Measurements from ENCODE around the gene CNTNAP2. TPM values are rescaled to one million over a fixed set of nuclear protein-coding genes. Genes with fewer than 3 reads are reported as not detected.

CNTNAP2 gene
- polyA plus RNA-seq, 4 donors: 0.54 to 10.1 (median 2.6) TPM

DNA sequence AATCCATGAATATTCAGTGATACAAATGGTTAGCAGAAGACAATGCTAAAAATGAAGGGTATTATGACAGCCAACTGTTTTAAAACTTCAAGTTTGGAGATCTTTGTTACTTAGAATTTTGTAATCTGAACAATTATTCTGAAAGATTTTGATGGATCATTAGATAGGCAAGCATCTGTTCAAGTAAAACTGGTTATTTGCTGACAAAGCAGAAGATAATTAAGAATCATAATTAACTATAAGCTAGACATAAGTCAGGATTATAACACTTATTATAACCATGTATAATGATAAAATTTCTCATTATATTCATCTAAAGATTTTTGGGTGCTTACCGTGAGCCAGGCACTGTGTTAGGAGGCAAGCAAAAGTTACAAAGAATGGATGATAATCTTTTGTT is 1145.1 kb downstream of the CNTNAP2 start:
- no peak overlapping the region for H3K4me3 ChIP-seq (ENCODE audit: low read depth in 1 of 3, low read length in 3 of 3)
- H3K27ac ChIP-seq (ENCODE audit: low read depth in 1 of 3, low read length in 2 of 3): no peak overlapping the region
- H3K9me3 ChIP-seq (ENCODE audit: control insufficient read depth in 2 of 2, insufficient read depth in 1 of 2, low read depth in 1 of 2, low read length in 1 of 2): no peaks in the 10 kb centered on the region
- 94 to 100% (median 96%) methylated on average over 1 of the region's 1 CpG for WGBS, 3 donors
- no peak for FAIRE-seq
- no peaks in the 10 kb centered on the region for H3K27me3 ChIP-seq (ENCODE audit: control insufficient read depth in 3 of 3, insufficient read depth in 3 of 3, low read length in 3 of 3)
- no peaks in the 10 kb centered on the region for H3K4me1 ChIP-seq (ENCODE audit: control insufficient read depth in 3 of 3, insufficient read depth in 2 of 3, low read depth in 1 of 3, low read length in 2 of 3)
- DNase-seq: no peak
- H3K36me3 ChIP-seq (ENCODE audit: control insufficient read depth in 3 of 3, insufficient read depth in 2 of 3, low read depth in 1 of 3, low read length in 3 of 3): no peaks in the 10 kb centered on the region

DNA sequence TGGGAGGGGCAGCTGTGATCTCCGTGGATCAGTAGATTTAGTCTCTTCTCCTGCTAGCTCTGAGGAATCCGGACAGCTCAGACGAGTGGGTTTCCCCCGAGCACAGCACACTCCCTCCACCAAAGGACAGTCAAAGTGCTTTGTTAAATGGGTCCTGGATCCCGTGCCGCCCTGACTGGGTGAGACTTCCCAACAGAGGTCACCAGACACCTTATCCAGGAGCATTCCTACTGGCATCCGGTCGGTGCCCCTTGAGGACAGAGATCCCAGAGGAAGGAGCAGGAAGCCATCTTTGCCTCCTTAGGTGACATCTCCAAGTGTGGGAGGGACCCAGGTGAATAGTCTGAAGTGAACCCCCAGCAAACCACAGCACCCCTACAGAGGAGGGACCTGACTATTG is 1148.9 kb downstream of the CNTNAP2 start:
- FAIRE-seq (no peak), DNase-seq (no peak)
- Histone ChIP-seq H3K9me3 (ENCODE audit: control insufficient read depth in 2 of 2, insufficient read depth in 1 of 2, low read depth in 1 of 2, low read length in 1 of 2) (no peaks in the 10 kb centered on the region), H3K4me3 (ENCODE audit: low read depth in 1 of 3, low read length in 3 of 3) (no peak overlapping the region), H3K36me3 (ENCODE audit: control insufficient read depth in 3 of 3, insufficient read depth in 2 of 3, low read depth in 1 of 3, low read length in 3 of 3) (no peaks in the 10 kb centered on the region), H3K27me3 (ENCODE audit: control insufficient read depth in 3 of 3, insufficient read depth in 3 of 3, low read length in 3 of 3) (no peaks in the 10 kb centered on the region), H3K4me1 (ENCODE audit: control insufficient read depth in 3 of 3, insufficient read depth in 2 of 3, low read depth in 1 of 3, low read length in 2 of 3) (no peaks in the 10 kb centered on the region), H3K27ac (ENCODE audit: low read depth in 1 of 3, low read length in 2 of 3) (no peak overlapping the region)
- WGBS, 3 donors: 81 to 83% (median 83%) methylated on average over 8 of the region's 8 CpGs

DNA sequence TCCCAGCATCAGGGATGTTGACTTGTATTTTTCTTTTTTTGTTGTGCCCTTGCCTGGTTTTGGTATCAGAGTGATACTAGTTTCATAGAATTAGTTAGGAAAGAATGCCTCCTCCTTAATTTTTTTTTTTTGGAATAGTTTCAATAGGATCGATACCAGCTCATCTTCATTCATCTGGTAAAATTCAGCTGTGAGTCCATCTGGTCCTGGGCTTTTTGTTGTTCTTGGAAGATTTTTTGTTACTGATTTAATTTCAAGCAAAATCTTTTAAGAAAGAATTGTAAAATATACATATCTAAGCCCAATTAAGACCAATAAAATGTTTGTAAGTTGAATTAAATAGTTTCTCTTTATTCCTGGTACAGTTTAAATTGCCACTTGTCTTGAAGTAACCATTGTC is 1159.5 kb downstream of the CNTNAP2 start:
- Histone ChIP-seq H3K4me1 (ENCODE audit: control insufficient read depth in 3 of 3, insufficient read depth in 2 of 3, low read depth in 1 of 3, low read length in 2 of 3) (no peaks in the 10 kb centered on the region), H3K9me3 (ENCODE audit: control insufficient read depth in 2 of 2, insufficient read depth in 1 of 2, low read depth in 1 of 2, low read length in 1 of 2) (no peaks in the 10 kb centered on the region), H3K36me3 (ENCODE audit: control insufficient read depth in 3 of 3, insufficient read depth in 2 of 3, low read depth in 1 of 3, low read length in 3 of 3) (no peaks in the 10 kb centered on the region), H3K27me3 (ENCODE audit: control insufficient read depth in 3 of 3, insufficient read depth in 3 of 3, low read length in 3 of 3) (no peaks in the 10 kb centered on the region), H3K4me3 (ENCODE audit: low read depth in 1 of 3, low read length in 3 of 3) (no peak overlapping the region), H3K27ac (ENCODE audit: low read depth in 1 of 3, low read length in 2 of 3) (no peak overlapping the region)
- DNase-seq: no peak
- no peak for FAIRE-seq
- 78 to 91% (median 84%) methylated on average over 1 of the region's 1 CpG for WGBS, 3 donors

DNA sequence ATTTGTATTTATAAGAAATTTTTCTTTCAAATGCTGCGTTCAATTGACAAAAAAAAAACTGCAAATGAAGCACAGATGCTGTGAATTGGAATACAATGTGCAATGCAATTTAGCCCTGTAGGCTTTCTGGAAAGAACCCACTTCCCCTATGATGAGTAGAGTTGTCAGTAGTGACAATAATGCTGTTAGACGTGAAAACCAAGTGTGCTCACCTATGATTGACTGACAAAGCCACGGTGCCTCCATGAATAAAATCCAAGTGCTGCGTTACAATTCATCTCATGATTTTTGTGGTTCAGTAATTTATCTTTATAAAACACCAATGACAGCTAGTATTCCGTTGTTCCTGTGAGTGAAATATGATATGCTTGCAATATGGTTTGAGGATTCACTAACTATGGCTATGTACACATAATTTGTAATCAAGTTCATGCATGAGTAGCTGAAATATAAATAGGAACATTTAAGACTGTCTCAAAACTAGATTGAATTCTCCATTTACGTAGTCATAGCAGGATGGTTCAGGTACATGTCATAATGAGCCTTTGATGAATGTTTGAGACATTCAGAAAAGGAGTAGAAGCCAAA is 1160.3 kb downstream of the CNTNAP2 start:
- Histone ChIP-seq H3K4me1 (ENCODE audit: control insufficient read depth in 3 of 3, insufficient read depth in 2 of 3, low read depth in 1 of 3, low read length in 2 of 3) (no peaks in the 10 kb centered on the region), H3K36me3 (ENCODE audit: control insufficient read depth in 3 of 3, insufficient read depth in 2 of 3, low read depth in 1 of 3, low read length in 3 of 3) (no peaks in the 10 kb centered on the region), H3K9me3 (ENCODE audit: control insufficient read depth in 2 of 2, insufficient read depth in 1 of 2, low read depth in 1 of 2, low read length in 1 of 2) (no peaks in the 10 kb centered on the region), H3K27me3 (ENCODE audit: control insufficient read depth in 3 of 3, insufficient read depth in 3 of 3, low read length in 3 of 3) (no peaks in the 10 kb centered on the region), H3K4me3 (ENCODE audit: low read depth in 1 of 3, low read length in 3 of 3) (no peak overlapping the region), H3K27ac (ENCODE audit: low read depth in 1 of 3, low read length in 2 of 3) (no peak overlapping the region)
- no peak for FAIRE-seq
- WGBS, 3 donors: 65 to 69% (median 66%) methylated on average over 6 of the region's 6 CpGs
- no peak for DNase-seq

DNA sequence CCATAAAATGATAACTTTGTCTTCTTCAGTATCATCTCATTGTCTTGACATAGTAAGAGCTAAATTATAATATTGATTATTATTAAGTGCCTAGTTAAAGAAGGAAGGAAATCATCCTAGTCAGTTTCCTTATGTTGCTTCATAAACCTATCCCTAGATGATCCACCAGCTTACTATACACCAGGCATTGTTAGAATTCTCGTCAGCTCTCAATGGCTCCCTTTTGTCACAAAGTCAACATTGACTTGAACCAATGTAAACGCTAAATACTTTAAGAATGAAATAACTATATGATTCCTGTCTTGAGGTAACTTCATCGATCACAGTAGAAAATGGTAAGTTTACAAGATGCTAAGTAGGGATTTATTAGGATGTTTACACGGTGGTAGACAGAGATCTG is 1162.9 kb downstream of the CNTNAP2 start:
- Histone ChIP-seq H3K27ac (ENCODE audit: low read depth in 1 of 3, low read length in 2 of 3) (no peak overlapping the region), H3K27me3 (ENCODE audit: control insufficient read depth in 3 of 3, insufficient read depth in 3 of 3, low read length in 3 of 3) (no peaks in the 10 kb centered on the region), H3K36me3 (ENCODE audit: control insufficient read depth in 3 of 3, insufficient read depth in 2 of 3, low read depth in 1 of 3, low read length in 3 of 3) (no peaks in the 10 kb centered on the region), H3K4me3 (ENCODE audit: low read depth in 1 of 3, low read length in 3 of 3) (no peak overlapping the region), H3K9me3 (ENCODE audit: control insufficient read depth in 2 of 2, insufficient read depth in 1 of 2, low read depth in 1 of 2, low read length in 1 of 2) (no peaks in the 10 kb centered on the region), H3K4me1 (ENCODE audit: control insufficient read depth in 3 of 3, insufficient read depth in 2 of 3, low read depth in 1 of 3, low read length in 2 of 3) (no peaks in the 10 kb centered on the region)
- no peak for DNase-seq
- 15 to 48% (median 28%) methylated on average over 4 of the region's 4 CpGs for WGBS, 3 donors
- FAIRE-seq: no peak

DNA sequence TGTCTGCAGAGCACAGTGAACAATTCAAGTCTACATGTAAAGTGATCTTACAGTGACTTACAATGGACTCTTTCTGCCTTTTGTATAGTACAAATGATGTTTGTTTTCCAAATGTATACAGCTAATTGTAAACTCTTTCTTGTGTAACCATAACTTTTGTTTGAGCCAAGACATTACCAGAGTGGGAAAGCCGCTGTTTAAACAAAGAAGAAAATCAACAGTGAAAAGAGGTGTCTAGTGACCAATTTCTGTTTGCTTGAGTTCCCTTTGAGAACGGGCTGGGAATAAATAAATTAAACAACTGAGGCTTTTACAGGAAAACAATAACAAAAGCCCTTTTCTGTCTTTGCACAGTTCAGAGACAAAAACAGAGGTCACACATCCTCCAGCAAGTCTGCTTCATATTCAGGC is 1163.4 kb downstream of the CNTNAP2 start:
- H3K36me3 ChIP-seq (ENCODE audit: control insufficient read depth in 3 of 3, insufficient read depth in 2 of 3, low read depth in 1 of 3, low read length in 3 of 3): no peaks in the 10 kb centered on the region
- no peaks in the 10 kb centered on the region for H3K27me3 ChIP-seq (ENCODE audit: control insufficient read depth in 3 of 3, insufficient read depth in 3 of 3, low read length in 3 of 3)
- FAIRE-seq (no peak), DNase-seq (no peak)
- H3K27ac ChIP-seq (ENCODE audit: low read depth in 1 of 3, low read length in 2 of 3): no peak overlapping the region
- H3K4me3 ChIP-seq (ENCODE audit: low read depth in 1 of 3, low read length in 3 of 3): no peak overlapping the region
- 24 to 42% (median 41%) methylated on average over 2 of the region's 2 CpGs for WGBS, 3 donors
- no peaks in the 10 kb centered on the region for H3K4me1 ChIP-seq (ENCODE audit: control insufficient read depth in 3 of 3, insufficient read depth in 2 of 3, low read depth in 1 of 3, low read length in 2 of 3)
- H3K9me3 ChIP-seq (ENCODE audit: control insufficient read depth in 2 of 2, insufficient read depth in 1 of 2, low read depth in 1 of 2, low read length in 1 of 2): no peaks in the 10 kb centered on the region

DNA sequence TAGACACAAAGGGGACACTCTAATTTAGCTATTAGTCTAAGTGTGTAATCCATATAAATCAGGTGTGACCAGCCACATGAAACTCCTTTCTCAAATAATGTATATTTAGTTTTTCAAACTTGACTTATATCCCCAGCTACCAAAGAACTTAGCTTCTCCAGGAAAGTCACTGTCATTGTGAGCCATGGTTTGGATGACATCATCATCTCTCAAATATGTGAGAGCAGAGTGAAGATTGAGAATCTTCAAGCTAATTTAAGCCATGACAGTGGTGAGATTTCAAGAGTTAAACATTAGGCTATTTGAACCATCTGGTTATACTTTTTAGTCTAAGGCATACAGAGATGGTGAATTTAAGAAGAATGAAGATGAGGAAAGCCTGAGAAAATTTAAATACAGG is 1165.6 kb downstream of the CNTNAP2 start:
- DNase-seq: no peak
- no peak for FAIRE-seq
- Histone ChIP-seq H3K4me1 (ENCODE audit: control insufficient read depth in 3 of 3, insufficient read depth in 2 of 3, low read depth in 1 of 3, low read length in 2 of 3) (no peaks in the 10 kb centered on the region), H3K27ac (ENCODE audit: low read depth in 1 of 3, low read length in 2 of 3) (no peak overlapping the region), H3K4me3 (ENCODE audit: low read depth in 1 of 3, low read length in 3 of 3) (no peak overlapping the region), H3K27me3 (ENCODE audit: control insufficient read depth in 3 of 3, insufficient read depth in 3 of 3, low read length in 3 of 3) (no peaks in the 10 kb centered on the region), H3K36me3 (ENCODE audit: control insufficient read depth in 3 of 3, insufficient read depth in 2 of 3, low read depth in 1 of 3, low read length in 3 of 3) (no peaks in the 10 kb centered on the region), H3K9me3 (ENCODE audit: control insufficient read depth in 2 of 2, insufficient read depth in 1 of 2, low read depth in 1 of 2, low read length in 1 of 2) (no peaks in the 10 kb centered on the region)

DNA sequence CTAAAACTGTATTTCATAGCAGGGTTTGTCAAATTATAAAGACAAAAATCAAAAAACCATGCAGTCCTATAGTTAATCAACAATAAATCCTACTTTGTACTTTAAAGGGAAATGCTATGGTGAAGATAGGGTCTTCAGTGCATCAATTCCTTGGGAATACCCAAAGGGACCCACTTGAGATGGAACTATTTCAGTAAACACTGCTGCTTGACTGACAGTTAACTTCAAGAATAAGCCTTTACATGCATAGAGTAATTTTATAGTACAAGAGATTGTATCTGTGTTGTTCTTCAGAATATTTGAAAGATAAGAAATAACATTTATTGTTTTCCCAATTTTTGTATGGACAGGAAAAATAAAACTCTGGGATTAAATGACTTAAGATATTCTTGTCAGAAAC is 1179.6 kb downstream of the CNTNAP2 start:
- H3K4me1 ChIP-seq (ENCODE audit: control insufficient read depth in 3 of 3, insufficient read depth in 2 of 3, low read depth in 1 of 3, low read length in 2 of 3): no peaks in the 10 kb centered on the region
- DNase-seq (no peak), FAIRE-seq (no peak)
- no peak overlapping the region for H3K27ac ChIP-seq (ENCODE audit: low read depth in 1 of 3, low read length in 2 of 3)
- H3K4me3 ChIP-seq (ENCODE audit: low read depth in 1 of 3, low read length in 3 of 3): no peak overlapping the region
- no peaks in the 10 kb centered on the region for H3K36me3 ChIP-seq (ENCODE audit: control insufficient read depth in 3 of 3, insufficient read depth in 2 of 3, low read depth in 1 of 3, low read length in 3 of 3)
- H3K27me3 ChIP-seq (ENCODE audit: control insufficient read depth in 3 of 3, insufficient read depth in 3 of 3, low read length in 3 of 3): no peaks in the 10 kb centered on the region
- H3K9me3 ChIP-seq (ENCODE audit: control insufficient read depth in 2 of 2, insufficient read depth in 1 of 2, low read depth in 1 of 2, low read length in 1 of 2): no peaks in the 10 kb centered on the region

DNA sequence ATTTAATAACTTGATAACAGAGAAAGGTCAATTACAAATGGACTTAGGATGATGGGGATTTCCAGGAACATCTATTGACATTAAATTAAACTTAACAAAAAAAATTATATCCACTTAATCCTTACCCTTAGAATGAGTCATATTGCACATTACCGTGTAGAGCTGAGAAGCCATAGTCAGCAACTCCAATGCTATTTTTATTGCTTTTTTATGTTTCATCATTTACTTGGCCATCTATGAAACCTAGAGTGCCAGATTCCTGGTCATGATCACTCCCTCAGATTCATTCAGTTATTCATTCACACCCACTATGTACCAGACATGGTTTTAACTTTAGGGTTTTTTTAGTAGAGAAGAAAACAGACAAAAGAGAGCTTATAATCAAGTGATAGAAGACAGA is 1180.4 kb downstream of the CNTNAP2 start:
- Histone ChIP-seq H3K4me3 (ENCODE audit: low read depth in 1 of 3, low read length in 3 of 3) (no peak overlapping the region), H3K36me3 (ENCODE audit: control insufficient read depth in 3 of 3, insufficient read depth in 2 of 3, low read depth in 1 of 3, low read length in 3 of 3) (no peaks in the 10 kb centered on the region), H3K4me1 (ENCODE audit: control insufficient read depth in 3 of 3, insufficient read depth in 2 of 3, low read depth in 1 of 3, low read length in 2 of 3) (no peaks in the 10 kb centered on the region), H3K9me3 (ENCODE audit: control insufficient read depth in 2 of 2, insufficient read depth in 1 of 2, low read depth in 1 of 2, low read length in 1 of 2) (no peaks in the 10 kb centered on the region), H3K27ac (ENCODE audit: low read depth in 1 of 3, low read length in 2 of 3) (no peak overlapping the region), H3K27me3 (ENCODE audit: control insufficient read depth in 3 of 3, insufficient read depth in 3 of 3, low read length in 3 of 3) (no peaks in the 10 kb centered on the region)
- WGBS, 3 donors: 50 to 75% (median 68%) methylated on average over 1 of the region's 1 CpG
- FAIRE-seq: no peak
- no peak for DNase-seq

Measured in small intestine (tissue), 7 donors.